Left hindlimb (tissue), 1 donor: ENCODE measurements around the gene FMNL3.
"Not testable (repeated sequence)": the region's sequence is repeated elsewhere in the genome, so short reads cannot be mapped to it uniquely, and the experiment has no call there.

Source experiments
- DNase-seq: peaks from one replicate; pipeline ENCODE4 v3.0.0-alpha.2; 2018

The FMNL3 gene

GRCh38 chr12:49627752-49628360 lies 79.3 kb downstream of the FMNL3 start:
- no peak for DNase-seq

GRCh38 chr12:49626836-49627235 lies 80.4 kb downstream of the FMNL3 start:
- DNase-seq = no peak

GRCh38 chr12:49626169-49626835 lies 80.9 kb downstream of the FMNL3 start:
- no peak for DNase-seq

- DNase-seq = no peak
These were observed 82.2 kb downstream of the FMNL3 start for GRCh38 chr12:49624921-49625577.

GRCh38 chr12:49623142-49623904 lies 83.9 kb downstream of the FMNL3 start, which contains the start of gene PRPF40B:
PRPF40B (plus strand) TSS chr12:49623561; CDS start chr12:49623591, 30 bp downstream.
- DNase-seq = peak; percentile 91

- peak; percentile 57 for DNase-seq
These were observed 84.6 kb downstream of the FMNL3 start for GRCh38 chr12:49622501-49623141.

GRCh38 chr12:49621651-49622500 lies 85.3 kb downstream of the FMNL3 start:
- DNase-seq = no peak

- DNase-seq = no peak
These were observed 87.9 kb downstream of the FMNL3 start for GRCh38 chr12:49619286-49619685.

- DNase-seq = no peak
These were observed 88.6 kb downstream of the FMNL3 start for GRCh38 chr12:49618576-49618975.

- DNase-seq = no peak
These were observed 90.5 kb downstream of the FMNL3 start for GRCh38 chr12:49616533-49617219.

- no peak for DNase-seq
These were observed 91.5 kb downstream of the FMNL3 start for GRCh38 chr12:49615725-49616124.

- DNase-seq = no peak
These were observed 95.0 kb downstream of the FMNL3 start for GRCh38 chr12:49612210-49612609.

GRCh38 chr12:49610785-49611184 lies 96.4 kb downstream of the FMNL3 start:
- DNase-seq = not testable (repeated sequence)

GRCh38 chr12:49609875-49610154 lies 97.4 kb downstream of the FMNL3 start:
- DNase-seq = no peak

- DNase-seq = no peak
These were observed 97.9 kb downstream of the FMNL3 start for GRCh38 chr12:49609059-49609874.

- not testable (repeated sequence) for DNase-seq
These were observed 101.7 kb downstream of the FMNL3 start, which contains the start of gene FAM186B for GRCh38 chr12:49605539-49605938. FAM186B (minus strand) TSS chr12:49605639; CDS start chr12:49605477, 162 bp downstream.

GRCh38 chr12:49604856-49605255 lies 102.3 kb downstream of the FMNL3 start:
- no peak for DNase-seq

GRCh38 chr12:49603721-49604120 lies 103.5 kb downstream of the FMNL3 start:
- no peak for DNase-seq

GRCh38 chr12:49599961-49600360 lies 107.2 kb downstream of the FMNL3 start:
- no peak for DNase-seq

- DNase-seq = no peak
These were observed 108.7 kb downstream of the FMNL3 start for GRCh38 chr12:49598527-49598926.
